Activated CD8-positive, alpha-beta memory T cell treated with anti-CD3 and anti-CD28 coated beads, Interleukin-2, amount 50 U/mL, for 48 hours (primary cell): ENCODE data around the gene CELA3B.
"Not testable (repeated sequence)": the region's sequence is repeated elsewhere in the genome, so short reads cannot be mapped to it uniquely, and the experiment has no call there.

Source experiments
- DNase-seq: peaks from one replicate; pipeline ENCODE4 v3.0.0-alpha.2; 2020

CELA3B gene

GRCh38 chr1:21980515-21981220, 3.8 kb downstream of the CELA3B start:
- not testable (repeated sequence) for DNase-seq

GRCh38 chr1:21981253-21981652, 4.4 kb downstream of the CELA3B start:
- DNase-seq, result not testable (repeated sequence)

DNA sequence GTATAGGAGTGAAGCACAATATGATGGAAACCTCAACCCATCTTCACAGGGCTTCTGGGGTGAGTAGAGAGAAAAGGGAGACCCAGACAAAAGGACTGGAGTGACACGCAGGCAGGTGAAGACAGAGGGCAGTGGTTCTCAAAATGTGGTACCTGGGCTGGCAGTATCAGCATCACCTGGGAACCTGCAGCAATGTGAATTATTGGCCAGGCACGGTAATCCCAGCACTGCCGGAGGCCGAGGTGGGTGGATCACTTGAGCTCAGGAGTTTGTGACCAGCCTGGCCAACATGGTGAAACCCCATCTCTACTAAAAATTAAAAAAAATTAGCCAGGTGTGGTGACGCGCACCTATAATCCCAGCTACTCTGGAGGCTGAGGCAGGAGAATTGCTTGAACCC, 5.3 kb downstream of the CELA3B start:
- DNase-seq, result not testable (repeated sequence)

- DNase-seq, result not testable (repeated sequence)
These were observed 6.7 kb downstream of the CELA3B start for GRCh38 chr1:21983539-21983938.

GRCh38 chr1:21985893-21986292, 9.1 kb downstream of the CELA3B start:
- not testable (repeated sequence) for DNase-seq

DNA sequence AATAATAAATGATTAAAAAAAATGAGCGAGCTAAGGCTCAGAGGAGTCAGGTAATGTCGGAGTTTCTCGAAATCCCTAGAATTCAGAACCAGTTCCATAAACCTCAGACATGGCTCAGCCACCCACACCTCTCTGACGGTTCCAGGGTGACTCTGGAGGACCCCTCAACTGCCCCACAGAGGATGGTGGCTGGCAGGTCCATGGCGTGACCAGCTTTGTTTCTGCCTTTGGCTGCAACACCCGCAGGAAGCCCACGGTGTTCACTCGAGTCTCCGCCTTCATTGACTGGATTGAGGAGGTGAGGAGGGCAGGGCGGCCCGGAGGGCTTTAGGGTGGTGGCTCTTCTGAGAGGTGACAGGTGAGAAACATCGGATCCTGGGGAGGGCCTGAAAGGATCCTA, 9.6 kb downstream of the CELA3B start:
- not testable (repeated sequence) for DNase-seq

DNA sequence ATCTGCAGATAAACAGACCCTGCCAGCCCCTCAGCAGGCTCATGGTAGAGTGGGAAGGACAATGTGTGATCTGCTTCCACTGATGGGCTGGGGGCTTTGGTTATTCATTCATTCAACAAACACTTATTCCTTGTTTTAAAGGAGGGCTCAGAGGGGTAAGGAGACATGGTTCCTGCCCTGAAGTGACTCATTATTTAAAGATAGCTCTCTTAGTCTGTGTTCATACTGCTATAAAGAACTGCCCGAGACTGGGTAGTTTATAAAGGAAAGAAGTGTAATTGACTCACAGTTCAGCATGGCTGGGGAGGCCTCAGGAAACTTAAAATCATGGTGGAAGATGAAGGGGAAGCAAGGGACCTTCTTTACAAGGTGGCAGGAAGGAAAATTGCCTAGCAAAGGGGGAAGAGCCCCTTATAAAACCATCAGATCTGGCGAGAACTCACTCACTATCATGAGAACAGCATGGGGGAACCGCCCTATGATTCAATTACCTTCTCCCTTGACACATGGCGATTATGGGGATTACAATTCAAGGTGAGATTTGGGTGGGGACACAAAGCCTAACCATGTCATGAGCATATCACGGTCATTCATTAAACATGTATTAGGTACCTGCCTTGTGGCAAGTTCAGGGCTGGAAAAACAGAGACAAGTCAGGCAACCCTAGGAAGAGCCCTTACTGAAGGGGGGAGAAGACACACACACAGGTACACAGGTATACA, 13.0 kb downstream of the CELA3B start:
- not testable (repeated sequence) for DNase-seq

DNA sequence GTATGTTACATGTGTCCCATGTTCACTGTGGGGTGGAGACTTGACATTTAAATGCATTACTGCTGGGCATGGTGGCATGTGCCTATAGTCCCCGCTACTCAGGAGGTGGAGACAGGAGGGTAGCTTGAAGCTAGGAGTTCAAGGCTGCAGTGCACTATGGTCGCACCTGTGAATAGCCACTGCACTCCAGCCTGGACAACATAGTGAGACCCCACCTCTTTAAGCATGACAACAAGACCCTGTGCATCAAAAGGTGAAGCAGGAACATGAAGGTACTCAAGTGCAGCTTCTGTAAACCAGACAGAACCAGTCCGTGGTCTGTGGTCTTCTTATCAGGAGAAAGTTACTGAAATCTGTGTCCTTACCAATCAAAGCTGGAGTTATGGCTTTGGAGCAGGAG, 15.4 kb downstream of the CELA3B start:
- DNase-seq, result not testable (repeated sequence)

DNA sequence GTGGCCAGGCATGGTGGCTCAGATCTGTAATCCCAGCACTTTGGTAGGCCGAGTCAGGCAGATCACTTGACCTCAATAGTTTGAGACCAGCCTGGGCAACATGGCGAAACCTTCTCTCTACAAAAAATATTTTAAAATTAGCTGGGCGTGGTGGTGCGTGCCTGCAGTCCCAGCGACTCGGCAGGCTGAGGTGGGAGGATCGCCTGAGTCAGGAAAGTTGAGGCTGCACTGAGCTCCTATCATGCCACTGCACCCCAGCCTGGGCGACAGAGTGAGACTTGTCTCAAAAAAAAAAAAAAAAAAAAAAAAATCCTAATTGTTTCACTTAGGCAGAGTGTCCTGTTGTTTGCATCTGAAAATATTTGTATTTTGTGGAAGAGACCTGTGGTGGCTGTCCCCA, 17.9 kb downstream of the CELA3B start:
- not testable (repeated sequence) for DNase-seq

GRCh38 chr1:21996663-21996970, 19.8 kb downstream of the CELA3B start:
- not testable (repeated sequence) for DNase-seq

GRCh38 chr1:21997891-21998623, 21.2 kb downstream of the CELA3B start:
- DNase-seq, result not testable (repeated sequence)

DNA sequence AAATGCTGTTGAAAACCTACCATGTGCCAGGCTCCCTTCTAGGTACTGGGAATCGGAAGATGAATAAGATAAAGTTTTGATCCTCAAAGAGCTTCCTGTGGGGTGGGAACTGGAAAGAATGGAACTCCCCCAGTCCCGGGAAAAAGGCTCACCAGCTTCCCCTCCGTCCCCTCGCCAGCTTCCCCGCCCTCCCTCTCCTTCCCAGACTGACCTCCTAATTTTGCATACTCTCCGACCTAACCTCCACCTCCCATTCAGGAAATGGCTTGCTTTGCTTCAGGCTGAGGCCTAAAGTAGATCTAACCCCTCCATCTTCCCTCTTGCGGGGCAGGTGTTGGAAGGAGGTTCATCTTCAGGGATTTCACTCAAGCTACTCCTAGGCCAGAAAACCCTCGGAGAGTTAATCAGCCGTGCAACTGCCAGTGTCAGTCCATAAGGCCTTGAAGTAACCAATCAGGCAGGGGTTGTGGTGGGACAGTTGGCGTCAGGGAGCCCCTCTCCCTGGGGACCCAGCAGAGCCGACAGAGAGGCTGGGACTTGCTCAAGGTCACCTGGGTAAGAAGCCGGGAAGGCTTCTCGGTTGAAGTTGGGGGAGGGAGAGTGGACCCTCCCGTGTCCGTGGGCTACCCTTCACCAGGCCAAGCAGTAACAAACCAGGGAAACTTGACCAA, 21.9 kb downstream of the CELA3B start:
- not testable (repeated sequence) for DNase-seq

DNA sequence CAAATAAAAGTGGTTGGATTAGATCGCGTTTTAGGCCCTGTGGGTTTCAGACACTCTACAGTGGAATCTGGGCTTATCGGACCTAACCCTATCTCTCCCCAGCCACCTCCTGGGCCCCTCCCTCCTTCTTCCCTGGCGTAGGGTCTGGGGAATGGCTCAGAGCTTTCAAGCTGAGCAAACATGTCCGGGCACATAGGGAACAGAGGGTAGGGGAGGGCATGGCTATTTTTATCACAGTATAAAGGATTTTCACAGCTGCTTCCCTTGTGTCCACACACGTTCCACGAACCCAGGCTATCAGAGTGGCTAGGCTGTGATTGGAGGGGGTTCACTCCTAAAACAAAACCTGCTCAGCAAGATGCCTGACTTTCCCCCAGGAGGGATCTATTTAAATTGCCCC, 22.8 kb downstream of the CELA3B start:
- DNase-seq, result not testable (repeated sequence)

- DNase-seq, result no peak
These were observed 24.6 kb downstream of the CELA3B start, which contains the start of gene CELA3A for GRCh38 chr1:22001409-22001808. Gene CELA3A, plus strand, starts transcription at chr1:22001657. Its CDS starts 18 bp downstream, at chr1:22001675.

- not testable (repeated sequence) for DNase-seq
These were observed 25.6 kb downstream of the CELA3B start for GRCh38 chr1:22002461-22002860.

DNA sequence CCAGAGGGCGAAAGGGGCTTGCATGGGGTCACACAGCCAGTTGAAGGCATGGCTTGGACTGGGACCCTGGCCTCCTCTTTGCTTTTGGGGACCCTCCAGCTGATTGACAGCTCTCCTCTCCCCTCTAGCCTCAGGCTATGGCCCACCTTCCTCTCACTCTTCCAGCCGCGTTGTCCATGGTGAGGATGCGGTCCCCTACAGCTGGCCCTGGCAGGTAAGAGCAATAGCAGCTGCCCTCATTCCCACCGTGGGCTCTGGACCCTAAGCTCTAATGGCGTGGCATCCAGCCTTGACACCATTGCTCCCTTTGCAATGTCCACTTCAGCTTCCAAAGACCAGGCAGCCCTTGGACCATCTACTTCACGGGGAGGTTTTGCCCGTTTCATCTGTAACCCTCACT, 26.1 kb downstream of the CELA3B start:
- not testable (repeated sequence) for DNase-seq

- not testable (repeated sequence) for DNase-seq
These were observed 27.1 kb downstream of the CELA3B start for GRCh38 chr1:22003959-22004358.

DNA sequence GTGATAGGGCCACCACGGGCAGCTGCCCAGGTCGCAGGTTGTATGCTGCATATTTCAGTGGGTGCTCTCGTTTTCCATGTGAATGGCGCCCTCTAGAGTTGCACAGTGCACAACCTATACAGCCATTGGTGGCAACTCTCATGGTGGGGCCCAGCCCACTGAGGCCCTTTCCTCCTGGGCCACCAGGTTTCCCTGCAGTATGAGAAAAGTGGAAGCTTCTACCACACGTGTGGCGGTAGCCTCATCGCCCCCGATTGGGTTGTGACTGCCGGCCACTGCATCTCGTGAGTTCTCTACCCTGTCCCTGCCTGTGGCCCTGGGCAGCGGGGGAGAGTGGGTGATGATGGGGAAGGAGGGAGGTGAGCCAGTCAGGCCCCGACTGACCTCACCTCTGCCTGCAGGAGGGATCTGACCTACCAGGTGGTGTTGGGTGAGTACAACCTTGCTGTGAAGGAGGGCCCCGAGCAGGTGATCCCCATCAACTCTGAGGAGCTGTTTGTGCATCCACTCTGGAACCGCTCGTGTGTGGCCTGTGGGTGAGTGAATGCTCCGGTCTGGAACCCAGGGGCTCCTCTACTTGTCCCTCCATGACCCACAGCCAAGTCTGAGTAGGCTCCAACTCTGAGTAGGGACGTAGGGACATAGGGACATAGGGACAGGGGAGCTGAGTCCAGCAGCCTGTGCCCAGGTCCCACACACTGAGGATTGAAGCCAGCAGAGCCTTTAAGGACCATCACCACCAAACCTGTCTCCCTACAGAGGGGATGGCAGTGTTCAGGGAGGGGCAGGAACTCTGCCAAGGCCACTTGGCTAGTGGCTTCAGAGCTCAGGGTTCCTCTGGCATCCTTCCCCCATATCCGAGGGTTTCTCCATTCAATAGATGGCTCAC, 28.7 kb downstream of the CELA3B start:
- DNase-seq, result peak; percentile 69

GRCh38 chr1:22006736-22007135, 29.9 kb downstream of the CELA3B start:
- not testable (repeated sequence) for DNase-seq

GRCh38 chr1:22007262-22007661, 30.4 kb downstream of the CELA3B start:
- DNase-seq, result not testable (repeated sequence)

- DNase-seq, result not testable (repeated sequence)
These were observed 32.7 kb downstream of the CELA3B start for GRCh38 chr1:22009566-22009965.

DNA sequence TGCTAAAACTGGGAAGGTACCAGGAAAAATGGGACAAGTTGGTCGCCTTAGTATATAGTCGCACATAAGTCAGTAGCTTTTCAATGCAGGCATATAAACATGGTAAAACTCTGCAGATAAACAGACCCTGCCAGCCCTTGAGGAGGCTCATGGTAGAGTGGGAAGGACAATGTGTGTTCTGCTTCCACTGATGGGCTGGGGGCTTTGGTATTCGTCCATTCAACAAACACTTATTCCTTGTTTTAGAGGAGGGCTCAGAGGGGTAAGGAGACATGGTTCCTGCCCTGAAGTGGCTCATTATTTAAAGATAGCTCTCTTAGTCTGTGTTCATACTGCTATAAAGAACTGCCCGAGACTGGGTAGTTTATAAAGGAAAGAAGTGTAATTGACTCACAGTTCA, 35.9 kb downstream of the CELA3B start:
- DNase-seq, result not testable (repeated sequence)
